T-helper 1 cell treated with Interleukin-12 subunit alpha and Interleukin-12 subunit beta and Interleukin-4 antibody, amounts not matched to agents 30 μg/mL and 1 μg/mL, for 36 hours (primary cell): Measurements from ENCODE around the gene CLASRP.
A peak's percentile ranks its signal among the peaks of the same experiment; 100 is the strongest.

Experiments
- H3K27ac Mint-ChIP-seq: one replicate; pipeline ENCODE4 v1.8.0; 2021; ENCODE audit warnings: mild to moderate bottlenecking, mixed read lengths
- H3K27me3 Mint-ChIP-seq: one replicate; pipeline ENCODE4 v1.8.0; 2021; ENCODE audit warnings: low read depth, mixed read lengths
- H3K36me3 Mint-ChIP-seq: one replicate; pipeline ENCODE4 v1.8.0; 2021; ENCODE audit warnings: low read depth, mixed read lengths
- H3K4me1 Mint-ChIP-seq: one replicate; pipeline ENCODE4 v1.8.0; 2021; ENCODE audit warnings: low read depth, mixed read lengths
- H3K4me3 Mint-ChIP-seq: one replicate; pipeline ENCODE4 v1.8.0; 2021; ENCODE audit warnings: mild to moderate bottlenecking, moderate library complexity, mixed read lengths
- H3K9me3 Mint-ChIP-seq: one replicate; pipeline ENCODE4 v1.8.0; 2021; ENCODE audit warnings: mixed read lengths

Gene CLASRP

GRCh38 chr19:45040059-45040771 lies 1.4 kb downstream of the CLASRP start:
- H3K36me3 Mint-ChIP-seq: peaks cover 32% of the 10 kb centered on the region
- H3K9me3 Mint-ChIP-seq: no peaks in the 10 kb centered on the region
- H3K4me1 Mint-ChIP-seq: peaks cover 31% of the 10 kb centered on the region
- H3K27me3 Mint-ChIP-seq: no peaks in the 10 kb centered on the region
- peak overlapping the region; percentile 99 for H3K4me3 Mint-ChIP-seq
- peak overlapping the region; percentile 99 for H3K27ac Mint-ChIP-seq

- Mint-ChIP-seq H3K27ac (peak overlapping the region; percentile 47), H3K27me3 (no peaks in the 10 kb centered on the region), H3K36me3 (peaks cover 36% of the 10 kb centered on the region), H3K9me3 (no peaks in the 10 kb centered on the region), H3K4me1 (peaks cover 37% of the 10 kb centered on the region), H3K4me3 (peak overlapping the region; percentile 36)
These were observed 2.3 kb downstream of the CLASRP start for GRCh38 chr19:45041125-45041524.

- H3K27ac Mint-ChIP-seq: no peak overlapping the region
- H3K4me3 Mint-ChIP-seq: no peak overlapping the region
- H3K9me3 Mint-ChIP-seq: no peaks in the 10 kb centered on the region
- H3K4me1 Mint-ChIP-seq: peaks cover 36% of the 10 kb centered on the region
- peaks cover 22% of the 10 kb centered on the region for H3K36me3 Mint-ChIP-seq
- H3K27me3 Mint-ChIP-seq: no peaks in the 10 kb centered on the region
These were observed 7.0 kb downstream of the CLASRP start for GRCh38 chr19:45045671-45046353.

DNA sequence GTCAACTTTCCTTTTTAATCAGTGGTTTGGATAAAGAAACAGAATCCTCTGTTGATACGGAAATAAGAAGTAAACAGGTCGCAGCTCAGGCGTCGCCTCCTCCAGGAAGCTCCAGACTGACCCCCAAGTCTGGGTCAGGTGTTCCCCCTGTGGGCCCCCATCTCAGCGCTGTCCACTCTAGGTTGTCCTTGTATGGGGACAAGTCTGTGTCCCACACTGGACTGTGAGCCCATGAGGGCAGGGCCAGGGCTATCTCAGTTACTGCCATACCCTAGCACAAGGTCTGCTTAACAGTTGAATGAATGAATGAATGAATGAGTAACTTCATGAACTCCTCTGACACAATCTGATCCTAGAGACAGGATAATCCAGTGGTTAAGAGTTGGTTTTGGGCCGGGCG lies 7.5 kb downstream of the CLASRP start:
- H3K4me1 Mint-ChIP-seq: peaks cover 34% of the 10 kb centered on the region
- no peak overlapping the region for H3K27ac Mint-ChIP-seq
- H3K36me3 Mint-ChIP-seq: peaks cover 20% of the 10 kb centered on the region
- peak overlapping the region; percentile 30 for H3K4me3 Mint-ChIP-seq
- no peaks in the 10 kb centered on the region for H3K27me3 Mint-ChIP-seq
- no peaks in the 10 kb centered on the region for H3K9me3 Mint-ChIP-seq

GRCh38 chr19:45047188-45047797 lies 8.4 kb downstream of the CLASRP start:
- Mint-ChIP-seq H3K4me3 (peak overlapping the region; percentile 47), H3K27me3 (no peaks in the 10 kb centered on the region), H3K4me1 (peaks cover 28% of the 10 kb centered on the region), H3K27ac (peak overlapping the region; percentile 75), H3K36me3 (peaks cover 16% of the 10 kb centered on the region), H3K9me3 (no peaks in the 10 kb centered on the region)

DNA sequence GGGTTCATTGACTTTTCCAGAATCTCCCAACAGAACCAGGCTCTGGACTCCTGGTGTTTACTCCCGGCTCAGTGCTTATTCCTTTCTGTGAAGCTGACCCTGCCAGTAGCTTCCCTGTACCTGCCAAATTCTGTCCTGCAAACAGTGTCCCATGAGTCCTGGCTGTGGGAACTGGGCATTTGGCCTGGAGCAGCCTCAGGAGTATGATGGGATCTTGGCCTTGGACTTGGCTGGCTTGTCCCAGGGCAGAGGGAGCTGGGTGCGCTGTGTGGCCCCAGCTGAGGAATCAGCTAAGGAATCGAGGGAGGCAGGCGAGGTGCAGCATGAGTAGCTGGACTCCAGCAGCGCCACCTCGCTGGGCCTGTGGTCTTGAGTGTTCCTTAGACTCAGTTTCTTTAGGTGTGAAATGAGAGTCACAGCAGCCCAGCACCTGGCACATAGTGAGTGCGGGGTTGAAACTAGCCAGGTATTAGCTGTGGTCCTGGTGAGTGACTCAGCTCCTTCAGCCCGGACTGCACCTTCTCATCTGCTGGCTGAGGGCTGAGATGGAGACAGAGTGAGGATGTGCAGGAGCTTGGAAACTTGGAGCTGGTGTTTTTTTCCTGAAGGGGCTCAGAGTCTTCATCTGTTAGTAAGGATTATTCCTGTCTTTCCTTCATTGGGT lies 10.4 kb downstream of the CLASRP start:
- H3K27ac Mint-ChIP-seq: no peak overlapping the region
- no peaks in the 10 kb centered on the region for H3K9me3 Mint-ChIP-seq
- H3K4me1 Mint-ChIP-seq: peaks cover 28% of the 10 kb centered on the region
- no peak overlapping the region for H3K4me3 Mint-ChIP-seq
- no peaks in the 10 kb centered on the region for H3K27me3 Mint-ChIP-seq
- H3K36me3 Mint-ChIP-seq: peaks cover 20% of the 10 kb centered on the region

- H3K27ac Mint-ChIP-seq: no peak overlapping the region
- no peaks in the 10 kb centered on the region for H3K27me3 Mint-ChIP-seq
- peaks cover 22% of the 10 kb centered on the region for H3K36me3 Mint-ChIP-seq
- no peaks in the 10 kb centered on the region for H3K9me3 Mint-ChIP-seq
- no peak overlapping the region for H3K4me3 Mint-ChIP-seq
- H3K4me1 Mint-ChIP-seq: peaks cover 26% of the 10 kb centered on the region
These were observed 11.2 kb downstream of the CLASRP start for GRCh38 chr19:45050036-45050435.

GRCh38 chr19:45051929-45052579 lies 13.2 kb downstream of the CLASRP start:
- peaks cover 18% of the 10 kb centered on the region for H3K36me3 Mint-ChIP-seq
- no peaks in the 10 kb centered on the region for H3K27me3 Mint-ChIP-seq
- H3K4me1 Mint-ChIP-seq: peaks cover 15% of the 10 kb centered on the region
- no peak overlapping the region for H3K4me3 Mint-ChIP-seq
- H3K27ac Mint-ChIP-seq: no peak overlapping the region
- no peaks in the 10 kb centered on the region for H3K9me3 Mint-ChIP-seq

DNA sequence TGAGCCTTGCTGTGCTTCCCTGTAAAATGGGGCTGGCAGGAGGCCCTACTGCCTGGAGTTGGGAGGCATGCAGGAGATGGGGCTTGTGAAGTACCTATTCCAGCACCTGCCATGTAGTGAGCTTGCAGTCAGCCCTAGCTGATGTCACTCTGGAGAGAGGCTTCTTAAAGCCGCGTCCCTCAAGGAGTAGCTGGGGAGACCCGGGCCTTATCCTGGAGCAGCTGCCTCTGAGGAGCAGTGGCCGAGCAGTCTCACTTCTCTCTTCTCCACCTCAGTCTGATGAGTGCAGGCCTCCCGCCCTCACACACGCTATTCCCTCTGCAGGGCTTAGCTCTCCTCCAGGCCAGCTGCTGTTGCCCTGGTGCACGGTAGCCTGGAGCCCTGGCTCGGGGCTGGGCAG lies 18.0 kb downstream of the CLASRP start:
- H3K4me1 Mint-ChIP-seq: peaks cover 11% of the 10 kb centered on the region
- no peaks in the 10 kb centered on the region for H3K27me3 Mint-ChIP-seq
- no peaks in the 10 kb centered on the region for H3K9me3 Mint-ChIP-seq
- no peak overlapping the region for H3K27ac Mint-ChIP-seq
- no peak overlapping the region for H3K4me3 Mint-ChIP-seq
- peaks cover 47% of the 10 kb centered on the region for H3K36me3 Mint-ChIP-seq

GRCh38 chr19:45057444-45057843 lies 18.6 kb downstream of the CLASRP start:
- Mint-ChIP-seq H3K9me3 (no peaks in the 10 kb centered on the region), H3K4me1 (peaks cover 8% of the 10 kb centered on the region), H3K36me3 (peaks cover 44% of the 10 kb centered on the region), H3K27ac (no peak overlapping the region), H3K4me3 (no peak overlapping the region), H3K27me3 (no peaks in the 10 kb centered on the region)

GRCh38 chr19:45058622-45059159 lies 19.8 kb downstream of the CLASRP start:
- H3K36me3 Mint-ChIP-seq: peaks cover 48% of the 10 kb centered on the region
- H3K4me3 Mint-ChIP-seq: no peak overlapping the region
- H3K9me3 Mint-ChIP-seq: no peaks in the 10 kb centered on the region
- peaks cover 8% of the 10 kb centered on the region for H3K4me1 Mint-ChIP-seq
- H3K27me3 Mint-ChIP-seq: no peaks in the 10 kb centered on the region
- H3K27ac Mint-ChIP-seq: no peak overlapping the region

- Mint-ChIP-seq H3K4me3 (no peak overlapping the region), H3K27ac (no peak overlapping the region), H3K27me3 (no peaks in the 10 kb centered on the region), H3K9me3 (no peaks in the 10 kb centered on the region), H3K36me3 (peaks cover 45% of the 10 kb centered on the region), H3K4me1 (peaks cover 8% of the 10 kb centered on the region)
These were observed 20.6 kb downstream of the CLASRP start for GRCh38 chr19:45059258-45059965.

DNA sequence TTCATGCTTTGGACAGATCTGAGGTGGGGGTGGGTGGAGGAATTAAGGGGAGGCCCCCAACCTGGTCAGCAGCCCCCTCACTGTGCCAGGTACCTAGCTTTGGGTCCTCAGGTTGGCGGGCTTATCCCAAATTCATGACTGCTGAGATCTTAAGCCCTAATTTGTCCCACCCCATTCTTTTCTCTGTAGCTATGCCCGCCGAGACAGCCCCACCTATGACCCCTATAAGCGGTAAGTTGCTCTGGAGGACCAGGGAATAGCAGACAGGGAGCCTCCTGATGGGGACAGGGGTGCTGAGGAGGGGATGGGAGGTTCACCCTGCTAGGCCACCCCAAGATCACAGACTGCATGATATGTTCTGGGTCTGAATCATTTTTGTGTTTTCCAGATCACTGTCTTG lies 23.1 kb downstream of the CLASRP start:
- Mint-ChIP-seq H3K27ac (no peak overlapping the region), H3K4me3 (no peak overlapping the region), H3K9me3 (no peaks in the 10 kb centered on the region), H3K27me3 (no peaks in the 10 kb centered on the region), H3K4me1 (peaks cover 6% of the 10 kb centered on the region), H3K36me3 (peaks cover 41% of the 10 kb centered on the region)
